ENCODE data around the gene RPS6KA5.

GRCh38 chr14:90851327-90852036 lies 209.0 kb downstream of the RPS6KA5 start:
- TF ChIP-seq CTCF (IDR thresholded peaks at IDR 0.05), result no peak
- TF ChIP-seq POLR2AphosphoS5 (IDR thresholded peaks at IDR 0.05; ENCODE audit: low read depth, low read length), result no peak
- TF ChIP-seq SIN3A (IDR thresholded peaks at IDR 0.05; ENCODE audit: borderline replicate concordance, insufficient read depth, low read depth, low read length), result no peak
- no peak for TF ChIP-seq REST (IDR thresholded peaks at IDR 0.05; ENCODE audit: insufficient read depth in 1 of 2, low read depth in 2 of 2, low read length in 1 of 2)
